ENCODE data around the gene RIMBP2.

The RIMBP2 gene

DNA sequence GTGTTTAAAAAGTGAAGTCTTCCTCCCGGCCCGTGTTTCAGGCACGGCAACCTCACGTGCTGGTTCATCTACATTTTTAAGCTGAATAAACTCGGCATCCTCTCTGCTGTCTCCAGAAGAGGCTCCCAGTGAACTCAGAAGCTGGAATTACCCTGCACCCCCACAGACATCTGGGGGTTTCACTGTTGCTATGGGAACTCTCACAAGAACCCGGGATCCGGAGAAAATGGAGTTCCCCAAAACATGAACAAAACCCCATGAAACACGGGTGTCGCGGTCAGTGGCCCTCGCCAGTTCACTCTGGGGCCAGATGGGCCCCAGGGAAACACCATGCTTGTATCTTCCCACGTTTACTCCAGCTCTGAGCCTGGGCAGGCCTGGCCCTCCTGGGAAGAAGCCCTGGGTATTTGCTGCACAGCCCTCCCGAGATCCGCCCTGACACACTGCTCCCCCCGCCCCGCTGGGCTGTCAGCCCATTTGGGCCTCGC is 234.7 kb downstream of the RIMBP2 start:
- no peak for DNase-seq (ENCODE audit: extremely low read depth, low read depth)
- TF ChIP-seq, protein P1, sequence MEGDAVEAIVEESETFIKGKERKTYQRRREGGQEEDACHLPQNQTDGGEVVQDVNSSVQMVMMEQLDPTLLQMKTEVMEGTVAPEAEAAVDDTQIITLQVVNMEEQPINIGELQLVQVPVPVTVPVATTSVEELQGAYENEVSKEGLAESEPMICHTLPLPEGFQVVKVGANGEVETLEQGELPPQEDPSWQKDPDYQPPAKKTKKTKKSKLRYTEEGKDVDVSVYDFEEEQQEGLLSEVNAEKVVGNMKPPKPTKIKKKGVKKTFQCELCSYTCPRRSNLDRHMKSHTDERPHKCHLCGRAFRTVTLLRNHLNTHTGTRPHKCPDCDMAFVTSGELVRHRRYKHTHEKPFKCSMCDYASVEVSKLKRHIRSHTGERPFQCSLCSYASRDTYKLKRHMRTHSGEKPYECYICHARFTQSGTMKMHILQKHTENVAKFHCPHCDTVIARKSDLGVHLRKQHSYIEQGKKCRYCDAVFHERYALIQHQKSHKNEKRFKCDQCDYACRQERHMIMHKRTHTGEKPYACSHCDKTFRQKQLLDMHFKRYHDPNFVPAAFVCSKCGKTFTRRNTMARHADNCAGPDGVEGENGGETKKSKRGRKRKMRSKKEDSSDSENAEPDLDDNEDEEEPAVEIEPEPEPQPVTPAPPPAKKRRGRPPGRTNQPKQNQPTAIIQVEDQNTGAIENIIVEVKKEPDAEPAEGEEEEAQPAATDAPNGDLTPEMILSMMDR (IDR thresholded peaks at IDR 0.05; ENCODE audit: low read depth, low read length, missing control alignments): no peak
- H3K4me3 ChIP-seq (replicated peaks; ENCODE audit: low read depth, low read length): no peak overlapping the region

GRCh38 chr12:130480887-130481286 is 235.2 kb downstream of the RIMBP2 start:
- TF ChIP-seq, protein P1 (IDR thresholded peaks at IDR 0.05; ENCODE audit: low read depth, low read length, missing control alignments): no peak
- DNase-seq (ENCODE audit: extremely low read depth, low read depth): no peak
- no peak overlapping the region for H3K4me3 ChIP-seq (replicated peaks; ENCODE audit: low read depth, low read length)

DNA sequence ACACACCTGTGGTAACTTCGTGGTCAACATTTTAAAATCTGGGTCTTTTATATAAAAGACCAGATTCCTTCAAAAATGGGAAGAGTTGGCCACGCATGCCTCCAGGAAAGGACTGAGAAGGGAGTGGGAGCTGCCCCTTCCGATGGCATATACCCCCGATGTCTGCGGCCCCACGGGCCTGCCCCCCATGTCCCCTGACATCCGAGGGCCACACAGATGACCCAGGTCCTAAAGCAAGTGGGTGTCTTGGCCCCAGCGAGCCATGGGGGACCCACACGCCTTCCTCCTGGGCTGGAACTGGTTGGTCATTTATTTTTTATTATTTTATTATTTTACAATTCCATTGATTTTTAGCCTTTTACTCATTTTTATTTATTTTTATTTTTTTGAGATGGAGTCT is 235.9 kb downstream of the RIMBP2 start:
- H3K4me3 ChIP-seq (replicated peaks; ENCODE audit: low read depth, low read length): no peak overlapping the region
- TF ChIP-seq, protein P1 (IDR thresholded peaks at IDR 0.05; ENCODE audit: low read depth, low read length, missing control alignments): no peak
- DNase-seq (ENCODE audit: extremely low read depth, low read depth): no peak

DNA sequence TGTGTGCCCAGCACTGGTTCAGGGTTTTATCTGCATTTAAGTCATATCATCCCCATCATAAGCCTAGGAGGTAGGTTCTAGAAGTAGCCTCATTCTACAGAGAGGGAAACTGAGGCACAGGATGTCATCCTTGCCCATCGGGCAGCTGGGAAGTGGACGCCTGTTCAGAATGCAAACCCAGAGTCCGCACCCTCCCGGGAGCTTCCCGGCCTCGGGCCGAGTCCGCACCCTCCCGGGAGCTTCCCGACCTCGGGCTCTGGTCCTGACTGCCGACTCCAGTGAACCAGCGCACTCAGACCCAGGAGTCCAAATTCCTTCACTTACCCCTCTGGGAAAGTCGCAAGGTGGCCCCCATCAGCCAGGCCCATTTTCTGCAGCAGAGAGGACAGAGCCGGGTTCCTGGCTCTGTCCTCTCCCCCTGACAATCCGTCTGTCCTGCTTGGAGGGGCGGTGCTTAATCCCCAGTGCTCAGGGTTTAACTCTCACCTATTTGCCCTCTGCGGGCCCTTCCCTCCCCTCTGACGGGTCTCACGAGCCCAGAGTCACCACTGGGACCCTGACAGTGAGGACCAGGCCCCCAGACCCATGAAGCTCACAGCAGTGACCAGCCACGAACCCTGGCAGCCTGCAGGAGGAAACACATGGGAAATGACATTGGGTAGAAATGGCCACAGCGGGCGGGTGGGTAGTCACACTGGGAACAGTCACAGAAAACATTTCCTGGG is 236.5 kb downstream of the RIMBP2 start:
- no peak for DNase-seq (ENCODE audit: extremely low read depth, low read depth)
- TF ChIP-seq, protein P1 (IDR thresholded peaks at IDR 0.05; ENCODE audit: low read depth, low read length, missing control alignments): no peak
- no peak overlapping the region for H3K4me3 ChIP-seq (replicated peaks; ENCODE audit: low read depth, low read length)

- TF ChIP-seq, protein P1 (IDR thresholded peaks at IDR 0.05; ENCODE audit: low read depth, low read length, missing control alignments): no peak
- no peak for DNase-seq (ENCODE audit: extremely low read depth, low read depth)
- H3K4me3 ChIP-seq (replicated peaks; ENCODE audit: low read depth, low read length): no peak overlapping the region
Observed at GRCh38 chr12:130478786-130479185, 237.3 kb downstream of the RIMBP2 start.

DNA sequence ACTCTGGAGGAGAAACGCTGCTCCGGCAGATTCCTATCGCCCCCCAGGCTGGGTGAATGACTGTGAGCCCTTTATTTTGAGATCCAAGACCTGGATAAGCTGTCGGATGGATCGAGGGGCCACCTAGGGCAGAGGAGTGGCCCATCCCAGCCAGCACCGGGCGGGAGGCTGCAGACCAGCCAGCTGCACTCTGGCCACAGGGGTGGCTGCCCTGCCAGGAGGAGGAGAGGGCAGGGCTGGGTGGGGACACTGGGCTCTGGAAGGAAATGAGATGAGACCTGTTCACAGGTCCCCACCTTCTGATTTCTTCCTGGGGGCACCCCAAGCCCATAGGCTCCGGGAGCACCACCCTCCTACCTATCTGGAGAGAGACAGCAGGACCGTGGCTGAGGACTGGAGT is 238.4 kb downstream of the RIMBP2 start:
- no peak overlapping the region for H3K4me3 ChIP-seq (replicated peaks; ENCODE audit: low read depth, low read length)
- DNase-seq (ENCODE audit: extremely low read depth, low read depth): no peak
- TF ChIP-seq, protein P1 (IDR thresholded peaks at IDR 0.05; ENCODE audit: low read depth, low read length, missing control alignments): no peak

All from HFF-Myc (cell line).